Activated T-cell treated with anti-CD3 and anti-CD28 coated beads for 1 hour (primary cell): ENCODE data around the gene SUCO.
"Not testable (repeated sequence)": the region's sequence is repeated elsewhere in the genome, so short reads cannot be mapped to it uniquely, and the experiment has no call there.

Experiments used
- DNase-seq: peaks from one replicate; pipeline ENCODE4 v3.0.0-alpha.2; 2020; ENCODE audit warnings: low read depth

The SUCO gene, protein sequence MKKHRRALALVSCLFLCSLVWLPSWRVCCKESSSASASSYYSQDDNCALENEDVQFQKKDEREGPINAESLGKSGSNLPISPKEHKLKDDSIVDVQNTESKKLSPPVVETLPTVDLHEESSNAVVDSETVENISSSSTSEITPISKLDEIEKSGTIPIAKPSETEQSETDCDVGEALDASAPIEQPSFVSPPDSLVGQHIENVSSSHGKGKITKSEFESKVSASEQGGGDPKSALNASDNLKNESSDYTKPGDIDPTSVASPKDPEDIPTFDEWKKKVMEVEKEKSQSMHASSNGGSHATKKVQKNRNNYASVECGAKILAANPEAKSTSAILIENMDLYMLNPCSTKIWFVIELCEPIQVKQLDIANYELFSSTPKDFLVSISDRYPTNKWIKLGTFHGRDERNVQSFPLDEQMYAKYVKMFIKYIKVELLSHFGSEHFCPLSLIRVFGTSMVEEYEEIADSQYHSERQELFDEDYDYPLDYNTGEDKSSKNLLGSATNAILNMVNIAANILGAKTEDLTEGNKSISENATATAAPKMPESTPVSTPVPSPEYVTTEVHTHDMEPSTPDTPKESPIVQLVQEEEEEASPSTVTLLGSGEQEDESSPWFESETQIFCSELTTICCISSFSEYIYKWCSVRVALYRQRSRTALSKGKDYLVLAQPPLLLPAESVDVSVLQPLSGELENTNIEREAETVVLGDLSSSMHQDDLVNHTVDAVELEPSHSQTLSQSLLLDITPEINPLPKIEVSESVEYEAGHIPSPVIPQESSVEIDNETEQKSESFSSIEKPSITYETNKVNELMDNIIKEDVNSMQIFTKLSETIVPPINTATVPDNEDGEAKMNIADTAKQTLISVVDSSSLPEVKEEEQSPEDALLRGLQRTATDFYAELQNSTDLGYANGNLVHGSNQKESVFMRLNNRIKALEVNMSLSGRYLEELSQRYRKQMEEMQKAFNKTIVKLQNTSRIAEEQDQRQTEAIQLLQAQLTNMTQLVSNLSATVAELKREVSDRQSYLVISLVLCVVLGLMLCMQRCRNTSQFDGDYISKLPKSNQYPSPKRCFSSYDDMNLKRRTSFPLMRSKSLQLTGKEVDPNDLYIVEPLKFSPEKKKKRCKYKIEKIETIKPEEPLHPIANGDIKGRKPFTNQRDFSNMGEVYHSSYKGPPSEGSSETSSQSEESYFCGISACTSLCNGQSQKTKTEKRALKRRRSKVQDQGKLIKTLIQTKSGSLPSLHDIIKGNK (N-terminal part only)

DNA sequence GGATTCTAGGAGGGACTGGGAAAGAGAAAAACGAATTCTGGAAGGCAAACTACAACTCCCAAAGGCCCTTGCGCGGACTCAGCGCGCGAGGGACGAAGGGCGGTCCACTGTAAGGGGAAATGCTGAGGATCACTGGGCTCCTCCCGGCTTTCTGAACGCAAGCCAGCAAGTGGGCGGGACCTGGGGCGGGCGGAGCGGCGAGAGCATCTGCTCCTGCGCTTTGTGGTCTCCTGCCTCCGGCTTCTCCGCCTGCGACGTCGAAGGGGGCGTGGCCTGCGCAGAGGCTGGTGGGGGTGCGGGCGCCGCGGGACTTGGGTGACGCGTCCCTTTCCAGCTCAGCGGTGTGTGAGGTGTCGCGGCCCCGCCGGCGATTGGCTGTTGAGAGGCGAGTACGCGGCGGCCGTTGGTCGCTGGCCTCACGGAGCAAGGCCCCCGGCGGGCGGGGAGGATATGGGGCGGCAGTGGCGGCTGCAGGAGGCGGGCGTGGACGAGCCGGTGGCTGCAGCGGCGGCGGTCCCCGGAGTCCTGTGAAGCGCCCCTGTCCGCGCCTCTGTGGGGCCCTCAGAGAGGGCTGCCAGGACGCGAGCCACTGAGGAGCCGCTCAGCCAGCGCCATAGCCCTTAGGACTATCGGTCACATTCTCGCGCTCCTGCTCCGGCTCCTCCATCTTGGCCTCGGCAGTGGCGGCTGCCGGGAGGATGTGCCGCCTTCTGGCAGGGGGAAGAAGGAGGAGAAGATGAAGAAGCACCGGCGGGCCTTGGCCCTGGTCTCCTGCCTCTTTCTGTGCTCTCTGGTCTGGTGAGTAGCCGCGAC is at the start of gene SUCO:
Gene SUCO, plus strand, starts transcription at position 451 of the 813 bp plus-strand sequence. Its CDS starts 286 bp downstream, at position 737.
- DNase-seq = peak; percentile 99

DNA sequence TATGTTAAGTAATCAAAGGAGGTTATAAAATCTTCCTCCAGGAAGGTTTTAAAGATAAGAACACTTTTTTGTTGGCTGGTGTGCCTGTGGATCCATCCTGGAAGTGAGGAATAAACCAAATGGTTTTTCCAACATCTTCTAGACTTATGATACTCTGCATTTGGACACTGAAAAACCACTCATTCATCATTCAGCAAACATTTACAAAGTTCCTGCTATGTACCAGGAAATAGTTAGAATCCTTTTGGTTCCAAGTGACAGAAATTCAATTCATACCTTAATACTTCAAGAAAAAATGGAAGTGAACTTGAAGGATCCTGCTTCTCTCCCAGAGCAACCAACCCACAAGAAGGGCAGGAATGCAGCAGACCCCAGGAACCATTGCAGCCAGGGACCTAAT is 49.5 kb upstream of the SUCO start:
- no peak for DNase-seq

DNA sequence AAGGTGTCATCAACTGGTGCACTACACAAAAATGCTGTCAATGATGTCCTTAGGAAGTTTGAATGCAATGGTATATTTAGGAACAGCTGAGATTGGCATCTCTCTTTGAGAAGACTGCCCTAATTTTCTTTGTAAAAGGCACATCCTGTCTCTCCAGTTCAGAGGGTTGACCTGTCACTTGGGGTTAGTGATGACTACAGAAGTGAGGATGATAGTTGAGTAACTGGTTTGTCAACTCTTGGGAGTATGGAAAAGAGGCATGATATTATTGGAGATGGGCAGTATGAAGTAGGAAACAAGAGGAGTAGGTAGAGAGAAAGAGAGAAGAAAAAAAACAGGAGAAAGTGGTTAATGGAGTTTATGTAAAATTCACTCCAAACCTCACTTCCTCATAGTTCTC is 48.7 kb upstream of the SUCO start:
- no peak for DNase-seq

DNA sequence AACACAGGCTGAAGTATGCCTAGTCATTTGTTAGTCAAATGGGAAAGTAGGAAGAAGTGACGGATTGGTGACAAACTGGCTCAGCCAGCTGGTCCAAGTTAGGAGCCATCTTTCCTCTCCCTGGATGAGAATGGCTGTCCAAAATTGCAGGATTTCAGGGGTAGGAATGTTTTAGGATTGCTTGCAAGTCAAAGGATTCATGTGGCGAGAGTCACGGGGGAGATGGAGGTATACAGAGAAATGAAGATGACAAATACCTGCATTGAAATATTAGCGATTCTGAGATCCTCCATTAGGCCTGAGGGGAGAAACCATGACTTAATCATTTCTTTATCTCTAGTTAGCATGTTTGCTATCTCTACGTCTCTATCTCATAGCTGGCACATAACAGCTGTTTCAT is 47.3 kb upstream of the SUCO start:
- DNase-seq = no peak

DNA sequence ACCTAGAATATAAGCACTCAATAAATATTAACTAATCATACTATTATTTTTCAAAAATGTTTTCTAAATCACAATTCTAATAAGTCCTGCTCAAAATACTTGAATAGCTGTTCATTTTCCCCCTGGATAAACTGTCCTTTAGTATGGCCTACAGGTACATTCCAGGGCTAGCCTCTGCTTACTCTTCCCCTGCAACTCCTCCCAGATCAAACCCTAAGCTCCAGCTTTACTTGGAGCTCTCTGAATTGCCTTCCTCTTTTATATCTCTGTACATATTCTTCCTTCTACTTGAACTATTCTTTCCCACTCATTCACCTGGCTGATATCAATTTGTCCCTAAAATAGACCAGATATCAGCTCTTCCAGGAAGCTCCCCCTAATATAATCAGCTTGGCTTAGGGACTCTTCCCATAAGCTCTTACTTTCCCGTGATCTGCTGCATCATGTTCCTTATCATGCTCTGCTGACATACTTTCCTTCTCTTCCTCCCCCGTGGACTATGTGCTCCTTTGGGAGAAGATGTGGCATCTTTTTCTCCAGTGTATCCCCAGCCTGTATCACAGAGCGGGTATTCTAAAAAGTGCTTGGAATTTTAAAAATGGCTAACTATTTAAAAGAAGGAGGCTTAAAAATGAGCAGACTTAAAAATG is 46.0 kb upstream of the SUCO start:
- no peak for DNase-seq

DNA sequence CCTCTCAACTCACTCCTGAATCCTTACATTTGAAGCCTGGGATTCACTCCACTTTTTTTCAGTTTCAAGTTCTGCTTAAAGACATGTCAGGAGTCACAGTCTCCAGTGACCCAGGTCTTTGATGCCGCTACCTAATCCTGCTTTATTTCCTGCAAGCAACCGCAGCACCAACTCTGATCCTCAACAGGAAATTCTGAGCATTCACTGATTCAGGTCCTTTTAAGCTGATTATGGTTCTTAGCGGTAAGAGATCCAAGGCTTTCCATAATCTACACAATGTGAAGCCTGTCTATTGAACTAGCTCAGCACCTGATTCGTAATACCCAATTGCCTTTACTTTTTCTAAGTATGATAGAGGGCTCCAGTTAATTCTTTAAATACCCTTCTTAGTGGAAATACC is 45.4 kb upstream of the SUCO start:
- no peak for DNase-seq

DNA sequence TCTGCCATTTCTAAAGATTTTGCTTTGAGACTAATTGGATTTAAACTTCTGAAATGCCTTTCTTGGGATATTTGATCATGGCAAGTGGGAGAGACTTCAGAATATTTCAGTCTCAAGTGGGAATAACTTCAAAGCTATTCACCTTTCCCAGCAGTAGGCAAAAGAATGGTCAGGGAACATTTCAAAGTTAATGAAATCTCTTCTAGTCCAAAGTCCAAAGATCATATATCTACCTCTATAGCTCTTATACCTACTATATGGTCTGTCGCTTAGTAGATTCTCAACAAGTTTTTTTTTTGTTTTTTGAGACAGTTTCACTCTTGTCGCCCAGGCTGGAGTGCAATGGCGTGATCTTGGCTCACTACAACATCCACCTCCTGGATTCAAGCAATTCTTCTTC is 44.6 kb upstream of the SUCO start:
- DNase-seq = no peak

DNA sequence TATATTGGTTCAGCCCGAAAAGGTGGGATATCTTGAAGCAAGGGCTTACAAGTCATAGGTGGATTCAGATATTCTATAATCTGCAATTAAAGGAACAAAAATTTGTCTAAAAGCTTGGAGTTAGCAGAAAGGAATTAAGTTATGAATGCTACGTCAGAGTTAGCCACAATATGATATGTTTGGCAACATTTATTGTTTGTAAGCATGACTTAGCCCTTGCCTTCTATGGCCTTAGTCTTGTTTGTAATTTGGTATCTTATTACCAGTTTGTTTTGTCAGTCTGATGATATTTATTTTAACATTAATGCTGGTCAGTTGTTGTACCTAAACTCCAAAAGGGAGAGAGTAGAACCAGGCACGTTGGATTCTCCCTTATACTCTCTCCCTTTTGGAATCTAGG is 43.1 kb upstream of the SUCO start:
- no peak for DNase-seq

DNA sequence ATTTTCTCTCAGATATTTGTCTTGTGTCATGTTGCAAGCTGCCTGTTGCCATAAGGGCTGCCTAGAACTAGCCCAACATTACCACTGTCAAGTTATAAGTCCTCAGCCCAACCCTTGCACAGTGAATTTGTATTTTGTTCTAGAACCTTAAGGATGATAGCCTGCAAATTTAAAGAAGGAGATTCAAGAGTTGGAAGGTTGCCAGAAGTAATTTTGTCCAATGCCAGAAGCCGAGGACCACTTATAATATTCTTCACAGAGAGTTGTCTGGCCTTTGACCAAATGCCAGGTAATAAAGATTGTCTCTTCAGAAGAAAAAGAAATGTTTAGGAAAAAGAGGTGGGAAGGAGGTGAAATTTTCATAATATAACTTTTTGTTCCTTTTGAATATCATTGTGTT is 40.5 kb upstream of the SUCO start:
- DNase-seq = no peak

DNA sequence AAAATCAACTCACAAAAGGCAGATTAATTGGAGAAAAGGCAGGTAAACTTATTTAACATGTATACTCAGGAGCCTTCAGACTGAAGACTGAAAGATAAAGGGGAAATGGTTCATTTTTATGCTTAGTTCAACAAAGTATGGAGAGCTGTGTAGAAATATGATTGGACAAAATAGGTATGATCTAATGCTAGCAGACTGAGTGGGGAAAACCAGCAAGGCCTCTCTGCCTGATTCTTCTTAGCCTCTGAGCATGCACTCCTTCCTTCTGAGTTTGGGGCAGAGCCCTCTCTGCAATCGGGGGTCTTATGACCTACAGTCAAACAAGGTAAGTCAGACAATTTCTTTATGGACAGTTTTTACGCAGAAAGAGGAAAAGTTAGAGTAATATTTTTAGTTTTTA is 38.8 kb upstream of the SUCO start:
- DNase-seq = no peak

DNA sequence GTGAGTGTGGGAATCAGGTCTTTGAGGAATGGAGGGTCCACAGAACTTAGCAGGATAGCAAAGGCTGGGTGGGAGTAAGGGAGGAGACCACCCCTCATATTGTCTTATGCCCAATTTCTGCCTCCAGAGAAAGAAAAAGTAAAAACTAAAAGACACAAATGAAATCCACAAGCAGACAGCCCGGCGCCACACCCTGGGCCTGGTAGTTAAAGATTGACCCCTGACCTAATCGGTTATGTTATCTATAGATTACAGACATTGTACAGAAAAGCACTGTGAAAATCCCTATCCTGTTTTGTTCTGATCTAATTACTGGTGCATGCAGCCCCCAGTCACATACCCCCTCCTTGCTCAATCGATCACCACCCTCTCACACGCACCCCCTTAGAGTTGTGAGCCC is 36.8 kb upstream of the SUCO start:
- not testable (repeated sequence) for DNase-seq

DNA sequence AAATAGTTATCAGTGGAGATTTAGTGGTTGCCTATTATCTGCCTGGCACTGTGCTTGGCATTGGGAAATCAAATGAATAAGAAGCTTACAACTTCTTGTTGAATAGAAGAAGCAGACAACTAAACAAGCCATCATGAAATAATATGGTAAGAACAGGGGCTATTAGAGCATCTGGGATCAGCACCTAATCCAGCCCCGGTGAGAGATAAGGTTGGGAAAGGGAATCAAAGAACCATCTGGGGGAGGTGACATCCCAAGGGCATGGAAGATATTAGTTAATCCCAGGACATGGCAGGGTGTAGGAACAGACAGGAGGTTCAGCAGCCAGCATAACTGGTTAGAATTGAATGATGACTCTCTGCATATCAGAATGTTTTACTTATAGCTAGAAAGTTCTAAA is 36.3 kb upstream of the SUCO start:
- DNase-seq = no peak

DNA sequence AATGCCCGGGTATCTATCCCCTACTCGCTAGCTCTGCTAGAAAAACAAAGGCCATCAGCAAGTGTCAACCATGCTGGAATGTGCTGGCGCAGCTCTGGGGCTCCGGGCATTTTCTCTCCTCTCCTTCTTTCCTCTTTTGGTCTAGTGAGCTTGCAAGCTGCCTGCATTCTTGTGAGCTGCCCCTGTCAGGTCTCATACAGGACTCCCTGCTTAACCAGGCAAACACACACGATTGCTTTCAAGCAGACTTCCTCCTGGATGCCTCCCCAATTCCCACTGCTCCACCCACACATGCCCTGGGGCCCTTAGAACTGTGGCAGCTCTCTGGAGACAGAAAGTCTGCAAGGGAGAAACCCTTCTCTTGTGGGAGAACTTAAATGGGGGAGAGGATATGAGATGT is 35.7 kb upstream of the SUCO start:
- no peak for DNase-seq

DNA sequence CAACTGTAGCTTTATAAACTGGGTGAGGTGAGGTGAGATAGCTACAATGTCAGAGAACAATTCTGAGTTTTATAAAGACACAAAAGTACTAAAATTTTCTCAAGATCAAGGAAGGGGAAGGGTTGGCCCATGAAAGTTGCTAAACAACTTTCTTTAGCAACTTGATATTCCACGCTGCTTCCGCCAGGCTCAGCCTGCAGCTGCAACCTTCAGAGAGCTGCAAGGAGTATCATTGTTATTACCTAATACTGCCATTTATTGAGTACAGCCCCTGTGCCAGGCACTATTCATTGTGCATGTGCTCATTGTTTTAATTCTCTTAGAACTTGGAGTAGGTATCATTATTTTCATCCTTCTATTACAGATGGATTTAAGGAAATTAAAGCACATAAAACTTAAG is 34.1 kb upstream of the SUCO start:
- no peak for DNase-seq

DNA sequence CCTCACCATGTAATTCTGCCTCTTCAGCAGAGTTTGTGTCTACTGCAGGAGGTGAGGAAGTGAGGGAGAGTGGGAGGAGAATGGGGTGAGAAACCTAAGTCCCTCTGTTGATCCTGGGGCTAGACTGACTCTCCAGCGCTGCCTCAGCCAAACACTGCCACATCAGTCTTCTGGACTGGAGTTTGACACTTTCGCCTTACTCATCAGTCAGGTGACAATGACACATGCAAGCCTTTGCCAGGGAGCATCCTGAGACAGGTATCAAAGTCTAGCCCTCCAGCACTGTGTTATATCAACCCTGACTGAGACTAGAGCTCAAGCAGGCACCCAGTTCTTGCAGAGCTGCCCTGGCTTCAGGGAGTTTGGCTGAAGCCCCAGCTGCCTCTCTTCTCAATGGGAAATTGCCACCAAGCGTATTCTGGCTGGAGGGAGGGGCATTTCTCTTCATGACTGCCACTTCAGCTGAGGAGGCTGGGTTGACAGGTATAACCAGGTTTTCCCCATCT is 33.3 kb upstream of the SUCO start:
- no peak for DNase-seq

DNA sequence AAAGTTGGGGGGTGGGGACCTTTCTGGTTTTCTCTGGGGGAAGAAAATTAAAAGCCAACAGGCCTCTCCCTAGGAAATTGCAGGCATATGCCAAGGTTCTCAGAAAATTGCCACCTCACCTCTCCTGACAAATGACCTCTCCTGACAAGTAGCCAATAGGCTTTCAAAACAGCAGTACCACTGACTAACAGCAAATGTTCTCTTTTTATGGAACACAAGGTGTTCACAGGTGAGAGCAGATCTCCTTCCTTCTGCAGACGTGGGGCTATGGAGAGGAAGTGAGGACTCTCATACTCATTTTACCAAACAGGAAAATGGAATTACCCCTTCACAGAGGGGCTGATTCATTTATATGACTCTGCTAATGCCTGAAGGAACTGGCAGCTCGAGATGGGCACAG is 32.7 kb upstream of the SUCO start:
- DNase-seq = no peak

DNA sequence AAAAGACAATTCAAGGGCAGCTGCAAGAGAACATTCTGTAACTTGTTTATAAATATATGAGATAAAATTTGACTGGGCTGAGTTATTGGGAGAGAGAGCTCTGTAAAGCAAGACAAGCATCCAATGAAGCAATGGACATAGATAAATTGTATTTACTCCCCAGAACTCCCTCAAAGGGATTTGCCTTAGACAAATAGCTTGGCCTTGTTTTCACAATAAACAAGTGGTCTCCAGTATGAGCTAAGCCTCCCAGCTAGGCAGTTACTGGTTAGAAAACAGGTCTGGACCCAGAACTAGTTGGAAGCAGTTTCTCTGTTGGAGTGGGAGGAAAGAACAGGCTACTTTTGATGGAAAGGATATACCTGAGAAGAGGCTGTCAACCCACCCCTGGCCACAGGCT is 25.2 kb upstream of the SUCO start:
- DNase-seq = no peak

DNA sequence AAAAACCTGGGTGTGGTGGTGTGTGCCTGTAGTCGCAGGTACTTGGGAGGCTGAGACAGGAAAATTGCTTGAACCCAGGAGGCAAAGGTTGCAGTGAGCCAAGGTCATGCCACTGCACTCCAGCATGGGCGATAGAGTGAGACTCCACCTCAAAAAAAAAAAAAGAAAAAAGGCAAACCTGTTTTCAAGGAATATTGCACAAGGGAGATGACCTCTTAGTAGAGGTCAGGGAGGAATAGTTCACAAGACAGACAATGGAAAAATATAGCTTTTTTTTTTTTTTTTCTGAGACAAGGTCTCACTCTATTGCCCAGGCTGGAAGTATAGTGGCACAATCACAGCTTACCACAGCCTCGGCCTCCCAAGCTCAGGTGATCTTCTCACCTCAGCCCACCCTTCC is 22.5 kb upstream of the SUCO start:
- no peak for DNase-seq

DNA sequence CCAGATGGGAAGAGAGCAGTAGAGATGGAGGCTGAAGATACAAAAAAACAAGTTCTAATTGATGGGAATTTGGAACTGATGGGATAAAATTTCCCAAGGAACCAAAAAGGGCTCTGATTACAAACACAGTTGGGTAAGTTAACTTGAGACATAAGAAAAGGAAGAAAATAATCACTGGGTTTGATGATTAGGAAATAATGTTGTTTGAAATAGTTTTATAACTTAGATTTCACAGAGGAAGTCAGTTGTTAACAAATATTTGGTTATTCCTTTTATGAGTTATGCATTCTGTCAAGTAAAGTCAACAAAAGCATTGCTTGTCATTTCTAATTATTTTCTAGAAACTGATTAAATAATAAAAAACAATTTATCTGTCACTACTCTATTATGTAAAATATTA is 20.4 kb upstream of the SUCO start:
- no peak for DNase-seq

DNA sequence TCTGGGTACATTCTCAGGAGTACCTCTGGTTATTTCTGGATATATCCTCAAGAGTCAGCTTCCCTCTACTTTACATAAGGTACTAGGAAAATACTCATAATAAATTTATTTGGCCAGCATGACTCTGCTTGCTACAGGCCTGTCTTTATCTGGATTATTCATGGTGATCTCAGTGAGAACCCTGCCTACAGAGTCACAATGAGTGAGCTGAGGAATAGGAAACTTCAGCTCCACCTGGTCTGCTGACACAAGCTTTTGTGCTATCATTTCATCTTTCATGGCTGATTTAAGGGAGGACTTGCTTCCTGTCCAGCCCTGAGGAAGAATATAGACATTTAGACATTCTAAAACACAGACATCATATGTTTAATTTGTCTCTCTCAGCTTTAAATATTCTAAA is 19.5 kb upstream of the SUCO start:
- DNase-seq = no peak

DNA sequence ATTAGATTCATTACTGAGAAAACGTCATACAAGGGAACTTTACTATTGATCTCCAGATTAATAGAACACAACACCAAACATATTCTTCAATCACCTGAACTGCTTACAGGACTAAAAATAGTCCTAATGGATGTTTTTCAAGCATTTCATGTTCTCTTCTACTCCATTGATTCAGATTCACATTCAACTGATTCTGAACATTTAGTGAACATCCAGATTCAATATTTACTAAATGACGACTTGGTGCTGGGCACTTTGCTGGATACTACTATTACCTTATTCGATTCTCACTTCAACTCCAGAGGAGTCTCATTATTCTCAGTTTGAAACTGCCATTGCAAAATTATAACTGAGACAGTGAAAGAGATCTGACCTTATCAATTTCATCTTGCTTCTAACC is 18.8 kb upstream of the SUCO start:
- no peak for DNase-seq
